ENCODE data around the gene MAPKAP1.

Gene MAPKAP1

DNA sequence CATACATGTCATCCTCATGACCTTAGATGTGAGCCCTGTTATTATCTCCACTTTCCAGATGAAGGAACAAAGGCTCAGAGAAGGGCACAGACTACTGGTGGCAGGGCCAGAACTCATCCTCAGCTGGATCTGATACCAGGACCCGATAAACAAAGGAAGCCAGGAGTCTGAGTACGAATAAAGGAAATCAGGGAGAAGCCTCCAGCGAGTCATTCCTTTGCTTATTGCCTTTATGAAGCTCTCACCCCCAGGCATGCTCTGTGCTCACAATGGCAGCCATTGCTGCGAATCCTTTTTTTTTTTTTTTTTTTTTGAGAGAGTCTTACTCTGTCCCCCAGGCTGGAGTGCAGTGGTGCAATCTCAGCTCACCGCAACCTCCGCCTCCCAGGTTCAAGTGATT is 315.3 kb downstream of the MAPKAP1 start:
- Mint-ChIP-seq H3K4me1 (no peaks in the 10 kb centered on the region), H3K27ac (ENCODE audit: low read depth) (no peak overlapping the region), H3K27me3 (peaks cover 9% of the 10 kb centered on the region), H3K9me3 (no peaks in the 10 kb centered on the region), H3K36me3 (ENCODE audit: insufficient read depth) (peaks cover 2% of the 10 kb centered on the region), H3K4me3 (no peak overlapping the region)
- no peak for DNase-seq (ENCODE audit: low spot score in 2 of 2)
- ATAC-seq (replicated peaks; ENCODE audit: extremely low read depth, poor library complexity, severe bottlenecking) = no peak

- Mint-ChIP-seq H3K36me3 (ENCODE audit: insufficient read depth) (peaks cover 2% of the 10 kb centered on the region), H3K4me3 (no peak overlapping the region), H3K4me1 (no peaks in the 10 kb centered on the region), H3K9me3 (no peaks in the 10 kb centered on the region), H3K27ac (ENCODE audit: low read depth) (no peak overlapping the region), H3K27me3 (peaks cover 9% of the 10 kb centered on the region)
- ATAC-seq (replicated peaks; ENCODE audit: extremely low read depth, poor library complexity, severe bottlenecking) = no peak
- no peak for DNase-seq (ENCODE audit: low spot score in 2 of 2)
These were observed 318.0 kb downstream of the MAPKAP1 start for GRCh38 chr9:125388978-125389377.

GRCh38 chr9:125387861-125388524 is 319.0 kb downstream of the MAPKAP1 start:
- no peaks in the 10 kb centered on the region for H3K4me1 Mint-ChIP-seq
- no peak for DNase-seq (ENCODE audit: low spot score in 2 of 2)
- no peak overlapping the region for H3K27ac Mint-ChIP-seq (ENCODE audit: low read depth)
- no peak overlapping the region for H3K4me3 Mint-ChIP-seq
- no peaks in the 10 kb centered on the region for H3K9me3 Mint-ChIP-seq
- peaks cover 2% of the 10 kb centered on the region for H3K36me3 Mint-ChIP-seq (ENCODE audit: insufficient read depth)
- H3K27me3 Mint-ChIP-seq = peaks cover 9% of the 10 kb centered on the region
- no peak for ATAC-seq (replicated peaks; ENCODE audit: extremely low read depth, poor library complexity, severe bottlenecking)

Measured in central memory CD8-positive, alpha-beta T cell (primary cell).